Astrocyte of the cerebellum (primary cell): ENCODE results near the gene C9orf50.

Experiments used
- DNase-seq: peaks from one replicate; pipeline ENCODE4 v3.0.0-alpha.2; 2011; ENCODE audit warnings: low read depth
- H3K4me3 ChIP-seq: 2 replicates; pipeline ENCODE4 v1.5.1; 2011; ENCODE audit warnings: mild to moderate bottlenecking, low read depth, low read length, moderate library complexity
- in situ Hi-C: cut with HindIII; loops from 2 replicates; pipeline ENCODE4 v1.10.0; 2017; ENCODE audit warnings: low sequenced_read_pairs
- TF ChIP-seq, protein P1 (sequence below): IDR thresholded peaks from 2 replicates; pipeline ENCODE4 v1.5.1; 2012; ENCODE audit warnings: low read length, low read depth, moderate library complexity, mild to moderate bottlenecking; ENCODE audit errors: missing control alignments

The C9orf50 gene

DNA sequence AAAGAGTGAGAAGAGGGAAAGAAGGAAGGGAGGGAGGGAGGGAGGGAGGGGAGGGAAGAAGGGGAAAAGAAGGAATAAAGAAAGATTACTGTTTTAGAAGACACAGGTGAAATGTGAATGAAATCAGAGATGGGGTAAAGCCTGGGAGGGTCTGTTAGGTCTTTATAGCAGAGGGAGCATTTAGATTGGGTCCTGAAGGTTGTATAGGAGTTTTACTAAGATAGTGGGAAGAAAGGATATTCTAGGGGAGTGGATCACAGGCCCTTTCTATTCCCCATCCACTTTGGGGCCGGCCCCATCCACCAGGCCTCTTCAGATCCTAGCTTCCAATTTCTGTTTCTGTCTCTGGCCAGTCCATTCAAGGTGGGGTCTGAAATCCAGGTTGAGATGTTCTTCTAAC is 35.5 kb downstream of the C9orf50 start:
- TF ChIP-seq, protein P1, sequence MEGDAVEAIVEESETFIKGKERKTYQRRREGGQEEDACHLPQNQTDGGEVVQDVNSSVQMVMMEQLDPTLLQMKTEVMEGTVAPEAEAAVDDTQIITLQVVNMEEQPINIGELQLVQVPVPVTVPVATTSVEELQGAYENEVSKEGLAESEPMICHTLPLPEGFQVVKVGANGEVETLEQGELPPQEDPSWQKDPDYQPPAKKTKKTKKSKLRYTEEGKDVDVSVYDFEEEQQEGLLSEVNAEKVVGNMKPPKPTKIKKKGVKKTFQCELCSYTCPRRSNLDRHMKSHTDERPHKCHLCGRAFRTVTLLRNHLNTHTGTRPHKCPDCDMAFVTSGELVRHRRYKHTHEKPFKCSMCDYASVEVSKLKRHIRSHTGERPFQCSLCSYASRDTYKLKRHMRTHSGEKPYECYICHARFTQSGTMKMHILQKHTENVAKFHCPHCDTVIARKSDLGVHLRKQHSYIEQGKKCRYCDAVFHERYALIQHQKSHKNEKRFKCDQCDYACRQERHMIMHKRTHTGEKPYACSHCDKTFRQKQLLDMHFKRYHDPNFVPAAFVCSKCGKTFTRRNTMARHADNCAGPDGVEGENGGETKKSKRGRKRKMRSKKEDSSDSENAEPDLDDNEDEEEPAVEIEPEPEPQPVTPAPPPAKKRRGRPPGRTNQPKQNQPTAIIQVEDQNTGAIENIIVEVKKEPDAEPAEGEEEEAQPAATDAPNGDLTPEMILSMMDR = no peak
- in situ Hi-C loops = no loop called here
- no peak for DNase-seq
- no peak overlapping the region for H3K4me3 ChIP-seq

DNA sequence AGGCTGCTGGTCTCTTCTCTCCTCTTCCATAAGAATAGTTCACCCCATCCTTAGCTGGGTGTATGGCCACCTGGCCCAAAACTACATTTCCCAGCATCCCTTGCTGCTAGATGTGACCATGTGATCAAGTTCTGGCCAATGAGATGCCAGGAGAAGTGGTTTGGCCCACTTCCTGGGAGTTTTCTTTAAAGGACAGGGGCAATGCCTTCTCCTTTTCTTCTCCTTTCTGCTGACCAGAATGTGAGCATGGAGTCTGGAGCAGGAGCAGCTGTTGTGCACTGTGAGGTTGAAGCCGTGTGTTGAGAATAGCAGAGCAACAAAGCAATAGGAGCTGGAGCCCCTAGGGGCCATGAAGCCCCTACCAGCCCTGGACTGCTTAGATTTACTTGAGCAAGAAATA is 36.8 kb downstream of the C9orf50 start:
- TF ChIP-seq, protein P1 = no peak
- H3K4me3 ChIP-seq = no peak overlapping the region
- in situ Hi-C loops = no loop called here
- peak; percentile 72 for DNase-seq

DNA sequence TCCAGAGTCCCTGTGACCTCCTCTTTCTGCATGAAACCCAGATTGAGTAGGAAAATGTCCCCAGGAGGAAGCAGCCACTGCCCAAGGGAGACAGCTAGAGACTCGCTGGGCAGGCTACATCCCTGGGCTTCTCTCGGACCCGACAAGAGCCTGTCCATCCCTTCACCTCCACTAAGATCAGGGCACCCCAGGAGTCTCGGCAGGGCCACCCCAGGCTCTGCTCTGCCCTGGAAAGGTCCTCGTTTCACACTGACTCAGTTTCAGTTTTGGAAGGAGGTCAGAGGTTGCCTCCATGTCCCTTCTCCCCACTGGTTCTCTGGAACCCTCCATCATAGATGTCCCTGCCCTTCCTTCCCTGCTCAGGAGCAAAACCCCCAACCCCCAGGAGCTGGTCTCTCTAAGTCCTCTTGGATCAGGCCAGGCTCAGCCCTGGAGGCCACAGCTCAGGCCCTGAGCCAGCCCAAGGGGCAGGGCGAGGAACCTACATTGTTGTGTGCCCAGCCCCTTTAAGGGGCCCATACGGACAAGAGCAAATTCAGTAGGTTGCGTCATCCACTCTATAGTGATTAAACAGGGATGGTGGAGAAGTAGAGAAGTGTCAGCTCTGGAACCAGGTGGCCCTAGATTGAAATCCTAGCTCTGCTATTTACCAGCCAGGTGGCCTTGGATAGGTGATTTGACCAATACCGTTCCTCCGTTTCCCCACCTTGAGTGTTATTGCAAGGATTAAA is 37.4 kb downstream of the C9orf50 start:
- TF ChIP-seq, protein P1 = no peak
- no peak for DNase-seq
- no peak overlapping the region for H3K4me3 ChIP-seq
- in situ Hi-C loops = no loop called here

DNA sequence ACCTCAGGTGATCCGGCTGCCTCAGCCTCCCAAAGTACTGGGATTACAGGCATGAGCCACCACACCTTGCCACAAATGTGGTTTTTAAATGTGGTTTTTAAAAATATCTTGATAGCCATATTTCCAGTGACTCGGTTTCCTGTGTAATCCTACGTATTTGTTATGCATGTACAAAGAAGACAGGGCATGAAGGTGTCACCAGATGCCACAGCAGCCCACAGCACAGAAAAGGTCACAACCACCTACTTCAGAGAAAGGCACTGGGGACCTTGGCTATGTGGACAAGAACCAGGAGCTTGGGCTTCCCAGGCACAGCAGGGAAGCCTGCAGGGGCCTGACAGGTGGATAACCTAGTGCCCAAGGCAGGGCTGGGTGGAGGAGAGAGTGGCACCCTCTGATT is 38.0 kb downstream of the C9orf50 start:
- in situ Hi-C loops = no loop called here
- no peak for DNase-seq
- TF ChIP-seq, protein P1 = no peak
- H3K4me3 ChIP-seq = no peak overlapping the region

DNA sequence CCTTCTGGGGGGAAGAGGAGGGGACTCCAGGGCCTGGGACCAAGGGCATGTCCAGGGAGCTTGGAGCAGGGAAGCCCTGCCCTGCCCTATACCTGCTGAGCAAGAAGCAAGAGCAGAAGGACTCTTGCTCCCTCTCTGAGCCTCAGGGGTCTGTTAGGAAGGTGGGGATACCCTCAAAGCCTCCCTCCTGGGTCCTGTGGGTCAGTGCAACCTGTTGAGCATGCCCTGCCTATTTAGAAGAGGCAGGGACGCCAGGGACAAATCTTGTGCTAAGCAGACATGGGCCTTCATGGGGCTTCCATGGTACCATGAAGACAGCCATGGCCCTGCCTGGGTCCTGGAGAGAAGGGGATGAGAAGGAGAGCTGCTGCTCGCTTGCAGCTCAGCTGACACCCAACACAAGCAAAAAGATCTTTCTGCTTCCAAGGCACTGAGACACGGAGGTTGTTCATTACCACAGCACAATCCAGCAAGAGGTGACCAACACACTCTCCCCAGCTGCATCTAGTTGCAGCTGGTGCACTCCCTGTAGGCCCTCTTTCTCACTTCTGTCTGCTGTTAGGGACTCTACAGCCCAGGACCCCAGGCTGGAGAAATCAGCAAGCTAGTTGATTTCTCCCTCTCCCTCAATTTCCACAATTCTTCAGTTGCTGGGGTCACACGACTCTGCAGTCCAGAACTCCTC is 39.3 kb downstream of the C9orf50 start:
- no peak for DNase-seq
- TF ChIP-seq, protein P1 = no peak
- in situ Hi-C loops = no loop called here
- H3K4me3 ChIP-seq = no peak overlapping the region

DNA sequence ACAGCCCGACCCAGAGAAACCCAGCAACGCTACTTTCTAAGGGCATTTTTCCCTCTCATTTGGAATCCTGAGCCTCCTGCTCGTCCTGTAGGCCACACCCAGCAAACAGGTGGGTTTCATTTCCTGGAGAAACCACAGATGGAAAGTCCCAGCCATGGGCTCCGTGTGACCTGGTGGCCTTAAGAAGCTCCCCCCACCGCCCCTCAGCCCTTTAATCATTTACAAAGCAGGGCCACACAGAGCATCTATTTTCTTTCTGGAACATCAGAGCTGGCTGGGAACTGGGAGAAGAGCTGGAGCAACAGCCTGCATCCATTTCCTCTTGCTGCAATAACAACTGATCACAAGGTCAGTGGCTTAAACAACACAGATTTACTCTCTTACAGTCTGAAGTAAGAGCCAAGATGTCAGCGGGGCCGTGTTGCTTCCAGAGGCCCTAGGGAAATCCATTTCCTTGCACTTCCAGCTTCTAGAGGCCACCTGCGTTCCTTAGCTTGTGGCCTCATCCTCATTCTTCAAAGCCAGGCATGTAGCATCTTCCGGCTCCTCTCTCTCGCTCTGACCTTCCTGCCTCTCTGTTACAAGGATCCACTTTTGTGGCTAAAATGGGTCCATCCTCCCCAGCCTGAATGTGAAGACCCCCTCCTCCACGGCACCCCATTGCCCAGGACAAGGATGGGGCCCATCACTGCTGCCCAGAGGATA is 40.5 kb downstream of the C9orf50 start:
- no peak for DNase-seq
- H3K4me3 ChIP-seq = no peak overlapping the region
- TF ChIP-seq, protein P1 = no peak
- in situ Hi-C loops = no loop called here
